MM.1S (cell line): ENCODE results near the gene TMEM208.
A peak's percentile ranks its signal among the peaks of the same experiment; 100 is the strongest.

ENCODE experiments used
- DNase-seq: peaks from one replicate; pipeline ENCODE4 v3.0.0-alpha.2; 2015
- H2AFZ ChIP-seq: fragments of 300-600 bp; sonication (generic); 2 replicates; pipeline ENCODE4 v1.6.0; 2016; ENCODE audit warnings: antibody characterized with exemption, low read length
- H3F3A ChIP-seq: fragments of 300-600 bp; sonication (generic); 2 replicates; pipeline ENCODE4 v1.6.1; 2016; ENCODE audit warnings: mild to moderate bottlenecking, antibody characterized with exemption, low read length, moderate library complexity, mixed read lengths; ENCODE audit not compliant: insufficient read depth
- H3K27ac ChIP-seq: fragments of 300-600 bp; sonication (generic); 2 replicates; pipeline ENCODE4 v1.5.1; 2016; ENCODE audit warnings: mild to moderate bottlenecking, low read length
- H3K27me3 ChIP-seq: fragments of 300-600 bp; sonication (generic); replicated peaks from 2 replicates; pipeline ENCODE4 v1.6.0; 2016; ENCODE audit warnings: low read length; ENCODE audit not compliant: insufficient read depth
- H3K36me3 ChIP-seq: fragments of 300-600 bp; sonication (generic); replicated peaks from 2 replicates; pipeline ENCODE4 v1.6.1; 2016; ENCODE audit warnings: mild to moderate bottlenecking, low read length, mixed read lengths; ENCODE audit not compliant: insufficient read depth
- H3K4me1 ChIP-seq: fragments of 300-600 bp; sonication (generic); 2 replicates; pipeline ENCODE4 v1.6.1; 2016; ENCODE audit warnings: low read length, mixed read lengths
- H3K4me2 ChIP-seq: fragments of 300-600 bp; sonication (generic); 2 replicates; pipeline ENCODE4 v1.6.0; 2016; ENCODE audit warnings: low read depth, low read length
- H3K4me3 ChIP-seq: fragments of 300-600 bp; sonication (generic); 2 replicates; pipeline ENCODE4 v1.5.1; 2016; ENCODE audit warnings: low read length, mixed read lengths
- H3K79me2 ChIP-seq: fragments of 300-600 bp; sonication (generic); 2 replicates; pipeline ENCODE4 v1.6.1; 2016; ENCODE audit warnings: mixed run types, low read length, mixed read lengths
- H3K9ac ChIP-seq: fragments of 300-600 bp; sonication (generic); 2 replicates; pipeline ENCODE4 v1.6.1; 2016; ENCODE audit warnings: low read length, mixed read lengths
- H3K9me2 ChIP-seq: fragments of 300-600 bp; sonication (generic); replicated peaks from 2 replicates; pipeline ENCODE4 v1.6.1; 2016; ENCODE audit warnings: mild to moderate bottlenecking, low read length, mixed read lengths; ENCODE audit not compliant: insufficient read depth
- H3K9me3 ChIP-seq: fragments of 300-600 bp; sonication (generic); replicated peaks from 2 replicates; pipeline ENCODE4 v1.6.1; 2016; ENCODE audit warnings: mild to moderate bottlenecking, low read length, mixed read lengths; ENCODE audit not compliant: insufficient read depth
- H4K20me1 ChIP-seq: fragments of 300-600 bp; sonication (generic); 2 replicates; pipeline ENCODE4 v1.6.1; 2016; ENCODE audit warnings: mild to moderate bottlenecking, low read length, moderate library complexity, mixed read lengths; ENCODE audit not compliant: insufficient read depth
- CTCF ChIP-seq: fragments of 300-600 bp; sonication (generic); IDR thresholded peaks from 2 replicates; pipeline ENCODE4 v1.5.1; 2016; ENCODE audit warnings: antibody characterized with exemption, low read length, mixed read lengths
- EZH2 ChIP-seq: fragments of 300-600 bp; sonication (generic); optimal IDR thresholded peaks from 2 replicates; pipeline ENCODE3; 2017; ENCODE audit warnings: low read depth, mild to moderate bottlenecking, antibody characterized with exemption, low read length, mixed read lengths
- EZH2phosphoT487 ChIP-seq: fragments of 300-600 bp; sonication (generic); IDR thresholded peaks from 2 replicates; pipeline ENCODE4 v1.6.1; 2018; ENCODE audit warnings: antibody characterized with exemption, low read length

Gene TMEM208

GRCh38 chr16:67226804-67227566, at the start of gene TMEM208:
TSS of gene TMEM208 (plus strand) at chr16:67227130. CDS start at chr16:67227219, 89 bp downstream.
- Histone ChIP-seq H3K9ac (peak within 1 kb of the TSS; percentile 92), H3K27ac (peak within 1 kb of the TSS; percentile 50; the same call in 1 of the 2 replicates), H3K4me2 (peak within 1 kb of the TSS; percentile 91), H3K4me1 (peaks cover 12% of the 10 kb centered on the region), H4K20me1 (no peaks in the 10 kb centered on the region), H3F3A (no peaks in the 10 kb centered on the region; the same call in 1 of the 2 replicates), H3K27me3 (no peaks in the 10 kb centered on the region), H3K9me3 (no peaks in the 10 kb centered on the region), H3K4me3 (peak within 1 kb of the TSS; percentile 96), H3K79me2 (peaks cover 31% of the 10 kb centered on the region), H3K36me3 (no peaks in the 10 kb centered on the region; the same call in 1 of the 2 replicates), H3K9me2 (no peaks in the 10 kb centered on the region), H2AFZ (peak within 1 kb of the TSS; percentile 54)
- TF ChIP-seq EZH2phosphoT487 (no peak), EZH2 (no peak), CTCF (peak; percentile 21)
- peak; percentile 99 for DNase-seq

DNA sequence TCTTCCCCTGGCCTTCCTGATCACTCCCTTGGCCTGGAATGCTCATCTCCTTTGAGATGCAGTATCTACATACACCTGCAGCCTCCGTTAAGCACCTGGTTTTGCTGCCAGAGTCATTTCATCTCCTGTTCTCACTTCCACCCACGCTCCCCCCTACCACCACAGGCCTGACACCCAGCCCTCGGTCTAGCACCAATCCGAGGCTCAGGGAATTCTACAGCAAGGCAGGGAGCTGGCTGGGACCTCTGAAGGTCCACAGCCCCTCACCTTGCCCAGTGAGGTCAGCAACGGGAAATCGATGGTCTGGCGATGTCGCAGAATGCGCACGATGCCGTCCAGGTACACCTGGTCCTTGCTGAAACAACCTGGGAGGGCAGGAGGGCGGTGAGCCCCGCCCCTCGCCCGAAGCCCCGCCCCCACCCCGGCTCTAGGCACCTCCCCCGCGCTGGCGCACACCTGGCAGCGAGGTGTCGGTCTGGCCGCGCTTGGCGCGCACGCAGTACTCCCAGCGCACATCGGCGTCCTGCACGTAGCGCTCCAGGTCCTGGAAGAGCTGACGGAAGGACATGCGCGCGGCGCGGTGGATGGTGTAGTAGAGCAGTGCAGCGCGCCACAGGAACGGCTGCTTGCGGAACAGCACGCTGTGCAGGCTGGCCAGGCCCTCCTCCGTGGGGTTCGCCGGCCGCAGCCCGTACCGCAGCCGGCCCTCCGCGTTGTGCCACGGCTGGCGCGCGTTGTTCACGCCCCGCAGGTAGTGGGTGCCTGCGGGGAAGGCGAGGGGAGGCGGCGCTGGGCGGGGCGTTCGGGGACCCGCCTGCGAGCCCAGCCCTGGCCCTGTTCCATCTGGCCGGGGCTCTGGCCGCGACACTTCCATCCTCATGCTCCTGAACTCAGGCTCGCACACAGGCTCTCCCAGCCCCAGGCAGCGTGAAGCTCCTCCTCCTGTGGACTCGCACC, 48.9 kb upstream of the TMEM208 start:
- H4K20me1 ChIP-seq: no peaks in the 10 kb centered on the region
- peak; percentile 82 for DNase-seq

More for the DNA sequence above, 48.9 kb upstream of the TMEM208 start:
- Histone ChIP-seq H3K9ac (peak overlapping the region; percentile 28; the same call in 1 of the 2 replicates), H3K4me2 (peak overlapping the region; percentile 61; the same call in 1 of the 2 replicates), H2AFZ (peak overlapping the region; percentile 57), H3K79me2 (peaks cover 13% of the 10 kb centered on the region), H3K27me3 (no peaks in the 10 kb centered on the region), H3K9me2 (no peaks in the 10 kb centered on the region), H3K36me3 (no peaks in the 10 kb centered on the region), H3K4me3 (peak overlapping the region; percentile 60), H3F3A (peaks cover 32% of the 10 kb centered on the region), H3K9me3 (no peaks in the 10 kb centered on the region), H3K27ac (peak overlapping the region; percentile 41; the same call in 1 of the 2 replicates), H3K4me1 (peaks cover 24% of the 10 kb centered on the region)
- no peak for TF ChIP-seq CTCF
- no peak for TF ChIP-seq EZH2
- TF ChIP-seq EZH2phosphoT487: no peak
